ENCODE data around the gene HOXA5. TPM values are rescaled to one million over a fixed set of nuclear protein-coding genes. Genes with fewer than 3 reads are reported as not detected.

Gene HOXA5
- total RNA-seq, 4 donors from 2014 or later, result 18.3 to 89.8 (median 31.6) TPM

DNA sequence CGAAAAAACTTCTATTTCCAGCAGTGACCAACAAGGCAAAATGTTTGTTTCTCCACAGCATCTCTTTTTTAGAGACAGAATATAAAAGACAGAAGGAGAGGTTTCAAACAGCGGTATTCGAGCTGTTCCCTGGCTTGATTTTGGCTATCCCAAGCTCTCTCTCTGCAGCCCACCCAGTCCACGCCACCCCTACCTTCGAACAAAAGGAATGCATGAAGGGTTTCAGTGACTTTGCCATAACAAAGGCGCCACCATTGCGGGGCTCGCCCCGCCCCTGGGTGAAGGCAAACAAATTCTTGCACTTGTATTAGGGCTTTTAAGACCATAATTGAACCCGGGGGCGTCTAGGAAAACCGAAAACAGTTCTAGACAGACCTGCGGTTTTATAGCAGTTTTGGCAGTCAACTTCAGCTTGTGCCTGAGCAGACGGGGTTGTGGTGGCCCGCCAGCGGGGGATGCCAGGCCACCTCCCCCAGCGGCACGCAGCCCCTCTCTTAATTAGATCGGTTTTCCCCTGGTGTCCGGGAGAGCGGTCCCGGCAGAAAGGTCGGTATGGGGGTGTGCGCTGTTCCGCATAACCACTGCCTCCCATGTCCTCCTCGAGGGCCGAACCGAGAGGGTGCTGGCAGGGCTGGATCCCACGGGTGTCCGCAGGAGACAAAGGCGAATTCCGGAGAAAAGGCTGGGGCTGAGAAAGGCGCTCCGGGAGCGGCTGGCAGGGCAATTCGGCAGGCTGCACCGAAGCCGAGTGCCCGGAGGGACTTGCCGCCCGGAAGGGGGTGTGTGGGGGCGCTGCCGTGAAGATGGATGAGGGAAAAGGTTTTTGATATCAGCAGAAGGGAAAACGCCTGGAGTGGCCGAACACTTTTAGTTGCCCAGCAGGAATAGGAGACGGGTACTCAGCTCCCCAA, 44.2 kb upstream of the HOXA5 start:
- H3K27me3 ChIP-seq, result peaks cover 66% of the 10 kb centered on the region
- H3K27ac ChIP-seq, result peak overlapping the region; percentile 95 to 99 (median 98)
- in situ Hi-C loops (cut with MboI; ENCODE audit: low pct_ligation_motif_present in 1 of 4, low pct_unique_long_range_greater_than_20kb in 1 of 4, low sequenced_read_pairs in 3 of 4) (loop anchor here in 3 of 4 donors (10.0 to 25.0 kb wide), 2 partner anchors 1325 to 1333 kb away; no protein-coding TSS in a partner anchor), intact Hi-C loops (cut with DNase I; ENCODE audit: low total_unique reads) (loop anchor here (5.0 kb wide), 1 partner anchor 830 kb away; no protein-coding TSS in a partner anchor)
- peak; percentile 35 for DNase-seq
- H3K4me1 ChIP-seq, result peaks cover 16 to 68% (median 53%) of the 10 kb centered on the region in 4 donors
- no peaks in the 10 kb centered on the region for H3K9me3 ChIP-seq
- 0 to 4% methylated on average over 2 to 46 of the region's 46 CpGs for WGBS, 2 donors (ENCODE audit: low coverage in 1 of 2)
- no peak for TF ChIP-seq POLR2A (IDR thresholded peaks at IDR 0.05)
- TF ChIP-seq, protein P1, sequence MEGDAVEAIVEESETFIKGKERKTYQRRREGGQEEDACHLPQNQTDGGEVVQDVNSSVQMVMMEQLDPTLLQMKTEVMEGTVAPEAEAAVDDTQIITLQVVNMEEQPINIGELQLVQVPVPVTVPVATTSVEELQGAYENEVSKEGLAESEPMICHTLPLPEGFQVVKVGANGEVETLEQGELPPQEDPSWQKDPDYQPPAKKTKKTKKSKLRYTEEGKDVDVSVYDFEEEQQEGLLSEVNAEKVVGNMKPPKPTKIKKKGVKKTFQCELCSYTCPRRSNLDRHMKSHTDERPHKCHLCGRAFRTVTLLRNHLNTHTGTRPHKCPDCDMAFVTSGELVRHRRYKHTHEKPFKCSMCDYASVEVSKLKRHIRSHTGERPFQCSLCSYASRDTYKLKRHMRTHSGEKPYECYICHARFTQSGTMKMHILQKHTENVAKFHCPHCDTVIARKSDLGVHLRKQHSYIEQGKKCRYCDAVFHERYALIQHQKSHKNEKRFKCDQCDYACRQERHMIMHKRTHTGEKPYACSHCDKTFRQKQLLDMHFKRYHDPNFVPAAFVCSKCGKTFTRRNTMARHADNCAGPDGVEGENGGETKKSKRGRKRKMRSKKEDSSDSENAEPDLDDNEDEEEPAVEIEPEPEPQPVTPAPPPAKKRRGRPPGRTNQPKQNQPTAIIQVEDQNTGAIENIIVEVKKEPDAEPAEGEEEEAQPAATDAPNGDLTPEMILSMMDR (IDR thresholded peaks at IDR 0.05), result no peak
- no peak for TF ChIP-seq EP300 (IDR thresholded peaks at IDR 0.05; ENCODE audit: low read depth)
- no peak for TF ChIP-seq POLR2AphosphoS5 (IDR thresholded peaks at IDR 0.05)
- peak overlapping the region; percentile 37 to 79 (median 57) for H3K4me3 ChIP-seq
- no peaks in the 10 kb centered on the region for H3K36me3 ChIP-seq

DNA sequence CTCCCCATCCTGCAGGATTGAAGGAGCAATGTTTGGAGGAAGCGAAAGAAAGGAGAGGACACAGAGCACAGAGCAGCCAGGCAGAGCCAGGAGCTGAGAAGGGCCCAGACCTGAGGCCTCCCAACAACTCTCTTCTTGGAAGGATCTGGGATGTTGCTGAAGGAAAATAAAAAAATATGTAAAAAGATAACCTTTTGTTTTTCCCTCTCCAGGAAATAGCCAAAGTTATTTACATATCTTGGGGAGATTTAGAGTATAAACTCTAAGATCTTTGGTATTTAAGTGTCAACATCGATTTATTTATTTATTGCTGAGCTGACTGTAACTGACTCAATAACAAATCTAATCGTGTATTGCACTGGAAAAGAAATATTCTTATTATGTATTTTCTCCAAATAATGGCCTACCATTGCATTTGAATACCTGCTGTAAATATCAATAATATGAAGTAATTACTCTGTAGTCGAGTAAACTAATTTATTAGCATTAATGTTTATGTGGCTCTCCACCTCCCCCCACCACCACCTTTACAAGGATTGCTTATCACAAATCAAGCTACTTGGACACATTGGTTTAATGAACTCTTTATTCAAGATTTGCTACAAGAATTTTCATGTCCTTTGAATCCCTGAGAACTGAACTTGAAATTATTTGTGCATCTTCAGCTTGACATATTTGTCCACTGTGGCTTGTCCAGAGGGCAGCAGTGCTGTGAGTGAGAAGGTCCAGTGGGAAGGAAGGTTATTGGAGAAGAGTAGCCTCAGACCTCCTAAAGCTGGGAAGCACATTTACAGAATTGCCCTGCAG, 43.4 kb upstream of the HOXA5 start:
- DNase-seq, result no peak
- intact Hi-C loops (cut with DNase I; ENCODE audit: low total_unique reads), result loop anchor here (5.0 kb wide), 1 partner anchor 830 kb away; no protein-coding TSS in a partner anchor
- H3K36me3 ChIP-seq, result no peaks in the 10 kb centered on the region
- H3K9me3 ChIP-seq, result no peaks in the 10 kb centered on the region
- H3K4me1 ChIP-seq, result peaks cover 22 to 71% (median 59%) of the 10 kb centered on the region in 4 donors
- H3K4me3 ChIP-seq, result peak overlapping the region; percentile 8 to 79 (median 62)
- peaks cover 66% of the 10 kb centered on the region for H3K27me3 ChIP-seq
- in situ Hi-C loops (cut with MboI; ENCODE audit: low pct_ligation_motif_present in 1 of 4, low pct_unique_long_range_greater_than_20kb in 1 of 4, low sequenced_read_pairs in 3 of 4), result loop anchor here in 3 of 4 donors (10.0 to 25.0 kb wide), 2 partner anchors 1325 to 1332 kb away; no protein-coding TSS in a partner anchor
- H3K27ac ChIP-seq, result peak overlapping the region; percentile 95 to 99 (median 98)
- WGBS, 2 donors (ENCODE audit: low coverage in 1 of 2), result 15 to 20% methylated on average over 3 to 4 of the region's 4 CpGs
- no peak for TF ChIP-seq EP300 (IDR thresholded peaks at IDR 0.05; ENCODE audit: low read depth)
- TF ChIP-seq POLR2A (IDR thresholded peaks at IDR 0.05), result no peak
- no peak for TF ChIP-seq POLR2AphosphoS5 (IDR thresholded peaks at IDR 0.05)
- TF ChIP-seq, protein P1 (IDR thresholded peaks at IDR 0.05), result no peak

DNA sequence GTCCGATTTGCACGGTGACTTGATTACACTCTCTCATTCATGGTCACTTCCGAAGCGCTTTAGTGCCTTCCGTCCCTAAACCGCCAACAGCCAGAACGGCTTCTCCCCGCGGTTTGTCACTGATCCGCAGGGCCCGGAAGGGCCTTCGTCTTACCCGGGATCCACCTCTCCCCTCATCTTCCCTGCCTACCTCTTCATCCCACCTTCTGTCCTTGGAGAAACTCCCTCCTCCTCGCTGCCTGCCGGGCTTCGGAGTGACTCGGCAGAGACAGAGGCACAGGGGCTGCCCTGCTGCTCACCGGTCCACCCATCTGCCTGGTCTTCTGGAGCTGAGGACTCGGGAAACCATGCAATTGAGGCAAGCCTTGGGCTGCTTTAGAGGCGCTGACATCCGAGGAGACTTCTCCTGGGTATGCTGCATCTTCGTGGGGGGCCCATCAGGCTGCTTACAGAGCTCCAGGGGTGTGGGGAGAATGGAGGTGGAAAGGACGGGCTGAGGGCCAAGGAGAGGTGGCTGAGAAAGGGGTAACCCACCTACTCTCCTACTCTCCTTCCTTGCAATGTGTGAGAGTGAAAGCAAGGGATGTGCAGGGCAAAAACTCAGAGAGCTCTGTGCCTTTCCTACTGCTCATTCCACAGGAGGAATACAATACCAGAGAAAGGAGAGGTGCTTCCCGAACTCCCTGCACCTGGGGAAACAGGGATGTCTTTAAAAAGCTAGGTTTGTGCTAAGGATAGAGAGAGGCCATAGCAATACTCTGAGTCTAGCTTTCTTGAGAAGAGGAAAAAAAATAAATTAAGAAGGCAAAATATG, 42.6 kb upstream of the HOXA5 start:
- TF ChIP-seq, protein P1 (IDR thresholded peaks at IDR 0.05), result no peak
- peak; percentile 6 for TF ChIP-seq POLR2A (IDR thresholded peaks at IDR 0.05)
- H3K27me3 ChIP-seq, result peaks cover 66% of the 10 kb centered on the region
- in situ Hi-C loops (cut with MboI; ENCODE audit: low pct_ligation_motif_present in 1 of 4, low pct_unique_long_range_greater_than_20kb in 1 of 4, low sequenced_read_pairs in 3 of 4), result loop anchor here in 3 of 4 donors (10.0 to 25.0 kb wide), 2 partner anchors 1324 to 1331 kb away; no protein-coding TSS in a partner anchor
- peak overlapping the region; percentile 56 to 79 (median 70) for H3K4me3 ChIP-seq
- DNase-seq, result peak; percentile 20
- intact Hi-C loops (cut with DNase I; ENCODE audit: low total_unique reads), result loop anchor here (5.0 kb wide), 1 partner anchor 831 kb away; no protein-coding TSS in a partner anchor
- H3K9me3 ChIP-seq, result no peaks in the 10 kb centered on the region
- H3K27ac ChIP-seq, result peak overlapping the region; percentile 95 to 99 (median 98)
- WGBS, 2 donors (ENCODE audit: low coverage in 1 of 2), result 6 to 7% methylated on average over 11 to 24 of the region's 24 CpGs
- H3K4me1 ChIP-seq, result peaks cover 29 to 73% (median 59%) of the 10 kb centered on the region in 4 donors
- no peaks in the 10 kb centered on the region for H3K36me3 ChIP-seq
